H9 (cell line): Measurements from ENCODE around the gene KRTAP9-6. TPM values are rescaled to one million over a fixed set of nuclear protein-coding genes. Genes with fewer than 3 reads are reported as not detected.

Experiments
- DNase-seq: peaks from one replicate; pipeline ENCODE4 v3.0.0-alpha.2; 2017
- H2AFZ ChIP-seq: one replicate; pipeline ENCODE4 v1.6.1; 2013; ENCODE audit warnings: mild to moderate bottlenecking, low read length, control low read depth, moderate library complexity
- H2AK5ac ChIP-seq: 2 replicates; pipeline ENCODE4 v1.6.1; 2013; ENCODE audit warnings: low read length, control low read depth, mixed read lengths; ENCODE audit not compliant: insufficient read length
- H2BK120ac ChIP-seq: one replicate; pipeline ENCODE4 v1.6.1; 2013; ENCODE audit warnings: low read depth, mild to moderate bottlenecking, low read length, control low read depth, inconsistent platforms; ENCODE audit not compliant: poor library complexity, severe bottlenecking
- H2BK12ac ChIP-seq: 2 replicates; pipeline ENCODE4 v1.6.1; 2013; ENCODE audit warnings: low read length, control low read depth, mixed read lengths, low read depth; ENCODE audit not compliant: insufficient read length
- H2BK15ac ChIP-seq: 2 replicates; pipeline ENCODE4 v1.6.1; 2013; ENCODE audit warnings: low read depth, low read length, control low read depth
- H2BK20ac ChIP-seq: one replicate; pipeline ENCODE4 v1.6.1; 2013; ENCODE audit warnings: low read depth, mild to moderate bottlenecking, low read length, control low read depth, inconsistent platforms; ENCODE audit not compliant: poor library complexity, severe bottlenecking
- H2BK5ac ChIP-seq: 2 replicates; pipeline ENCODE4 v1.6.1; 2013; ENCODE audit warnings: low read length, control low read depth, mixed read lengths; ENCODE audit not compliant: insufficient read length
- H3K14ac ChIP-seq: 2 replicates; pipeline ENCODE4 v1.6.1; 2013; ENCODE audit warnings: low read length, control low read depth; ENCODE audit not compliant: insufficient read depth
- H3K18ac ChIP-seq: 2 replicates; pipeline ENCODE4 v1.6.1; 2013; ENCODE audit warnings: low read depth, mild to moderate bottlenecking, mixed read lengths, low read length, control low read depth; ENCODE audit not compliant: insufficient read length
- H3K23ac ChIP-seq: 2 replicates; pipeline ENCODE4 v1.6.1; 2013; ENCODE audit warnings: low read length, control low read depth, mixed read lengths, low read depth; ENCODE audit not compliant: insufficient read length
- H3K23me2 ChIP-seq: 2 replicates; pipeline ENCODE4 v1.6.1; 2013; ENCODE audit warnings: low read depth, mild to moderate bottlenecking, mixed read lengths, low read length, control low read depth; ENCODE audit not compliant: insufficient read length, poor library complexity, severe bottlenecking
- H3K27ac ChIP-seq: 2 replicates; pipeline ENCODE4 v1.5.1; 2013; ENCODE audit warnings: low read length, control low read depth, mixed read lengths, low read depth; ENCODE audit not compliant: insufficient read length
- H3K27me3 ChIP-seq: 2 replicates; pipeline ENCODE4 v1.6.1; 2013; ENCODE audit warnings: low read length, control low read depth, inconsistent platforms; ENCODE audit not compliant: insufficient read depth
- H3K4ac ChIP-seq: 2 replicates; pipeline ENCODE4 v1.6.1; 2013; ENCODE audit warnings: low read depth, mild to moderate bottlenecking, control low read depth, inconsistent platforms, low read length, moderate library complexity
- H3K4me1 ChIP-seq: 2 replicates; pipeline ENCODE4 v1.6.1; 2013; ENCODE audit warnings: low read length, control low read depth, inconsistent platforms; ENCODE audit not compliant: insufficient read depth
- H3K4me2 ChIP-seq: 2 replicates; pipeline ENCODE4 v1.6.1; 2013; ENCODE audit warnings: low read length, control low read depth, mixed read lengths; ENCODE audit not compliant: insufficient read length, insufficient read depth
- H3K56ac ChIP-seq: 2 replicates; pipeline ENCODE4 v1.6.1; 2013; ENCODE audit warnings: low read depth, mild to moderate bottlenecking, mixed read lengths, low read length, control low read depth; ENCODE audit not compliant: insufficient read length
- H3K79me1 ChIP-seq: 2 replicates; pipeline ENCODE4 v1.6.1; 2013; ENCODE audit warnings: low read depth, mild to moderate bottlenecking, moderate library complexity, low read length, control low read depth, inconsistent platforms; ENCODE audit not compliant: insufficient read depth, poor library complexity, severe bottlenecking
- H3K79me2 ChIP-seq: 2 replicates; pipeline ENCODE4 v1.6.1; 2013; ENCODE audit warnings: low read length, control low read depth, inconsistent platforms; ENCODE audit not compliant: insufficient read depth
- H3K9ac ChIP-seq: 2 replicates; pipeline ENCODE4 v1.6.1; 2013; ENCODE audit warnings: low read length, control low read depth, mixed read lengths; ENCODE audit not compliant: insufficient read length; ENCODE audit errors: extremely low read depth
- H3K9me3 ChIP-seq: one replicate; pipeline ENCODE4 v1.6.1; 2013; ENCODE audit warnings: low read depth, low read length, inconsistent platforms; ENCODE audit not compliant: control insufficient read depth
- H3T11ph ChIP-seq: one replicate; pipeline ENCODE4 v1.6.1; 2013; ENCODE audit warnings: mild to moderate bottlenecking, low read length, control low read depth, inconsistent platforms
- H4K20me1 ChIP-seq: one replicate; pipeline ENCODE4 v1.6.1; 2013; ENCODE audit not compliant: control insufficient read depth, insufficient read length, insufficient read depth
- H4K5ac ChIP-seq: 2 replicates; pipeline ENCODE4 v1.6.1; 2013; ENCODE audit warnings: low read depth, mild to moderate bottlenecking, mixed read lengths, low read length, control low read depth; ENCODE audit not compliant: insufficient read length
- H4K8ac ChIP-seq: replicated peaks from 2 replicates; pipeline ENCODE4 v1.6.1; 2013; ENCODE audit warnings: low read length, control low read depth, mixed read lengths, low read depth; ENCODE audit not compliant: insufficient read length
- H4K91ac ChIP-seq: 2 replicates; pipeline ENCODE4 v1.6.1; 2013; ENCODE audit warnings: low read depth, mild to moderate bottlenecking, moderate library complexity, mixed read lengths, low read length, control low read depth; ENCODE audit not compliant: insufficient read length
- H3K27ac Mint-ChIP-seq, 3 experiments: 2 replicates in 2 of 3; 3 replicates in 1 of 3; pipeline ENCODE4 v1.8.0; 2020 to 2021; ENCODE audit warnings: mixed read lengths in 3 of 3, mild to moderate bottlenecking in 1 of 3, moderate library complexity in 1 of 3
- H3K27me3 Mint-ChIP-seq: 2 replicates; pipeline ENCODE4 v1.8.0; 2021; ENCODE audit warnings: low read depth, mild to moderate bottlenecking, moderate library complexity, mixed read lengths
- H3K36me3 Mint-ChIP-seq, 3 experiments: 2 replicates in 2 of 3; 3 replicates in 1 of 3; pipeline ENCODE4 v1.8.0; 2020 to 2021; ENCODE audit warnings: low read depth in 3 of 3, mixed read lengths in 3 of 3; ENCODE audit not compliant: insufficient read depth in 1 of 3
- H3K4me1 Mint-ChIP-seq, 2 experiments: 2 replicates each; pipeline ENCODE4 v1.8.0; 2020; ENCODE audit warnings: mixed read lengths in 2 of 2
- H3K4me3 Mint-ChIP-seq, 2 experiments: 2 replicates in 1 of 2; 3 replicates in 1 of 2; pipeline ENCODE4 v1.8.0; 2020 to 2021; ENCODE audit warnings: mild to moderate bottlenecking in 2 of 2, mixed read lengths in 2 of 2, moderate library complexity in 1 of 2
- H3K9me3 Mint-ChIP-seq, 2 experiments: 2 replicates in 1 of 2; 3 replicates in 1 of 2; pipeline ENCODE4 v1.8.0; 2020; ENCODE audit warnings: mild to moderate bottlenecking in 2 of 2, mixed read lengths in 2 of 2, moderate library complexity in 1 of 2
- CTCF ChIP-seq: fragments of 200-600 bp; sonication (generic); conservative IDR thresholded peaks from 3 replicates; pipeline ENCODE4 v1.8.0; 2021; ENCODE audit warnings: antibody characterized with exemption, mild to moderate bottlenecking
- WGBS: extraction: QIAGEN DNeasy Blood & Tissue Kit; methylation state at CpG from one replicate; pipeline ENCODE4 v1.1.7; 2013; ENCODE audit warnings: missing lambda C conversion rate, low lambda C conversion rate, mixed read lengths; ENCODE audit not compliant: insufficient read length; ENCODE audit errors: extremely low coverage; 5-methylcytosine and 5-hydroxymethylcytosine counted together
- total RNA-seq: library from RNA; stranded (reverse); gene quantifications from 2 replicates; pipeline ENCODE4 v1.2.1, GENCODE V29; 2021

The KRTAP9-6 gene
- total RNA-seq, 1 experiment from 2014 or later: not detected

- no CpG with 5 or more reads among the region's 2 CpGs for WGBS
- H2BK120ac ChIP-seq: no peak overlapping the region
- no peak overlapping the region for H3T11ph ChIP-seq
- H2BK12ac ChIP-seq: no peak overlapping the region
- Mint-ChIP-seq H3K4me1 (no peaks in the 10 kb centered on the region; a peak in 1 of 4 replicates), H3K9me3 (no peaks in the 10 kb centered on the region), H3K36me3 (no peaks in the 10 kb centered on the region), H3K27me3 (peaks cover 8% of the 10 kb centered on the region), H3K4me3 (no peak overlapping the region), H3K27ac (no peak overlapping the region)
- H3K4me2 ChIP-seq: no peak overlapping the region
- H3K9ac ChIP-seq: no peak overlapping the region
- H3K9me3 ChIP-seq: no peaks in the 10 kb centered on the region
- H3K27ac ChIP-seq: no peak overlapping the region
- no peak overlapping the region for H3K23ac ChIP-seq
- no peaks in the 10 kb centered on the region for H3K4me1 ChIP-seq
- no peak overlapping the region for H2BK15ac ChIP-seq
- H3K27me3 ChIP-seq: no peaks in the 10 kb centered on the region
- no peak for TF ChIP-seq CTCF
- DNase-seq: no peak
- no peak overlapping the region for H3K4ac ChIP-seq
- no peak overlapping the region for H3K56ac ChIP-seq
- no peak overlapping the region for H4K8ac ChIP-seq
- no peak overlapping the region for H2AFZ ChIP-seq
- H3K23me2 ChIP-seq: no peaks in the 10 kb centered on the region
- no peak overlapping the region for H3K18ac ChIP-seq
- H4K20me1 ChIP-seq: no peaks in the 10 kb centered on the region
- H2BK5ac ChIP-seq: no peak overlapping the region
- no peak overlapping the region for H2BK20ac ChIP-seq
- H2AK5ac ChIP-seq: no peak overlapping the region
- H3K14ac ChIP-seq: no peak overlapping the region
- H4K5ac ChIP-seq: no peak overlapping the region
- H3K79me1 ChIP-seq: no peaks in the 10 kb centered on the region
- H4K91ac ChIP-seq: no peak overlapping the region
- no peaks in the 10 kb centered on the region for H3K79me2 ChIP-seq
Observed at GRCh38 chr17:41263212-41263611, 2.0 kb upstream of the KRTAP9-6 start.
